NCI-H187 (cell line): Measurements from ENCODE around the gene SAMD4A.

Source experiments
- DNase-seq, 2 experiments: peaks; one replicate each; lab custom pipeline; 2025; lab: John Stamatoyannopoulos, UW

The SAMD4A gene

GRCh38 chr14:54834727-54835126, 267.8 kb downstream of the SAMD4A start:
- no peak for DNase-seq

- no peak for DNase-seq
These were observed 269.3 kb downstream of the SAMD4A start for GRCh38 chr14:54836231-54836630.

GRCh38 chr14:54837508-54838149, 270.7 kb downstream of the SAMD4A start:
- DNase-seq, result no peak

- no peak for DNase-seq
These were observed 272.1 kb downstream of the SAMD4A start for GRCh38 chr14:54838931-54839512.

GRCh38 chr14:54839701-54840119, 272.8 kb downstream of the SAMD4A start:
- no peak for DNase-seq

GRCh38 chr14:54840336-54840735, 273.4 kb downstream of the SAMD4A start:
- DNase-seq, result no peak

GRCh38 chr14:54840798-54841197, 273.9 kb downstream of the SAMD4A start:
- no peak for DNase-seq
